Upper lobe of right lung (tissue), 1 donor: Measurements from ENCODE around the gene FBXW10. TPM values are rescaled to one million over a fixed set of nuclear protein-coding genes. Genes with fewer than 3 reads are reported as not detected.
"Not testable (repeated sequence)": the region's sequence is repeated elsewhere in the genome, so short reads cannot be mapped to it uniquely, and the experiment has no call there.

Source experiments
- ATAC-seq: fragments of 200-7000 bp; cut with Tn5 transposase; one replicate; pipeline ENCODE4 v1.9.1; 2020; ENCODE audit warnings: mild to moderate bottlenecking, moderate library complexity
- DNase-seq: peaks from one replicate; pipeline ENCODE4 v3.0.0-alpha.2; 2020
- H3K27ac ChIP-seq: fragments of 200-600 bp; one replicate; pipeline ENCODE4 v1.8.0; 2022
- H3K27me3 ChIP-seq: fragments of 200-600 bp; one replicate; pipeline ENCODE4 v1.8.0; 2022; ENCODE audit warnings: mild to moderate bottlenecking
- H3K36me3 ChIP-seq: fragments of 200-600 bp; one replicate; pipeline ENCODE4 v1.8.0; 2022
- H3K4me1 ChIP-seq: fragments of 200-600 bp; one replicate; pipeline ENCODE4 v1.8.0; 2022
- H3K4me3 ChIP-seq: fragments of 200-600 bp; one replicate; pipeline ENCODE4 v1.8.0; 2022; ENCODE audit warnings: mild to moderate bottlenecking
- H3K9me3 ChIP-seq: fragments of 200-600 bp; one replicate; pipeline ENCODE4 v1.8.0; 2022
- intact Hi-C: fragments of 100-400 bp; cut with DNase I; formaldehyde crosslinking; loops from one replicate; pipeline ENCODE4 v1.11.0; 2022
- total RNA-seq: library from RNA; stranded (reverse); fragmentation: NEBNext Ultra II Directional; extraction: Animal tissue kit (Norgen Biotek cat#: 25700); gene quantifications from one replicate; pipeline ENCODE4 v1.2.1, GENCODE V29; 2021
- TF ChIP-seq, protein P1 (sequence below): fragments of 200-600 bp; IDR thresholded peaks from one replicate; pipeline ENCODE4 v1.8.0; 2022; ENCODE audit warnings: antibody characterized with exemption
- donor health status: DM: no; HTN: yes; CAD: no; lungs with severe emphysema.

Gene FBXW10
- total RNA-seq, 1 donor from 2014 or later, result not detected

DNA sequence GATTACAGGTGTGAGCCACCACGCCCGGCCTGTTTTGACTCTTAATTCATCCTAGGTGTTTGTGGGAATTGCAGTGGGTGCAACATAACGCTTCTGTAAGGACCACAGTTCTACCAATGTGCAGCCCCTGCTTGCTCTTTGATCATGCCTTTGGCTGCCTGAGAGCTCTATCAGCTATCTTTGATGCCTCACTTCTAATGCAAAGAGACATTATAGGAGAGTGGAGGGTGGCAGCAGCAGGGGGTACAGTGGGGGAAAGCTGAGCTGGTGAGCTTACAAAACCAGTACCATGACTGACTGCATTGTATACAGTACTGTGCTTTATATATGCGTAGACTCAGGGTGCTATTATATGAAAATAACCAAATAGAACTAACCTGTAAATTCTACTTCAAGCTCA is 26.7 kb downstream of the FBXW10 start:
- H3K9me3 ChIP-seq, intact Hi-C loops, ATAC-seq, DNase-seq, H3K27ac ChIP-seq, H3K27me3 ChIP-seq, H3K36me3 ChIP-seq, H3K4me1 ChIP-seq, H3K4me3 ChIP-seq: not testable (repeated sequence)

DNA sequence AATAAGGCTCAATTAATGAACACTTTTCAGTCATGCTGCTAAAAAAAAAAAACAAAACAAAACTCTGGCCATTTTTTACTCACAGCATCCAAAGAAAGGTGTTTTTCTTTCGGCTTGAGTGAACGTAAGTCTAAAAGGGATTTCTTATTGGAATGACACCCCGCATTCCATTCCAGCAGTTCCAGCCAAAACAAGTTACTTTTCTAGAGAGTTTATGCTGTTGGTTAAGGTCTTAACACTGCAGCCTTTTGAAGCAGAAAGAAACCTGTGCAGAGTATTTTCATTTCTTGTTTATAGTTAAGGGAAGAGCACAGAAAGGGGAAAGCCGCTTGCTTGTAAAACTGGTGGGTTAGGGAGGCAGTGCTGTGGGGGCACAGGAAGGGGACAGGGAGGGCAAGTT is 27.2 kb downstream of the FBXW10 start:
- H3K27ac ChIP-seq, H3K9me3 ChIP-seq, intact Hi-C loops, ATAC-seq, DNase-seq, H3K27me3 ChIP-seq, H3K4me3 ChIP-seq, H3K4me1 ChIP-seq, H3K36me3 ChIP-seq: not testable (repeated sequence)

DNA sequence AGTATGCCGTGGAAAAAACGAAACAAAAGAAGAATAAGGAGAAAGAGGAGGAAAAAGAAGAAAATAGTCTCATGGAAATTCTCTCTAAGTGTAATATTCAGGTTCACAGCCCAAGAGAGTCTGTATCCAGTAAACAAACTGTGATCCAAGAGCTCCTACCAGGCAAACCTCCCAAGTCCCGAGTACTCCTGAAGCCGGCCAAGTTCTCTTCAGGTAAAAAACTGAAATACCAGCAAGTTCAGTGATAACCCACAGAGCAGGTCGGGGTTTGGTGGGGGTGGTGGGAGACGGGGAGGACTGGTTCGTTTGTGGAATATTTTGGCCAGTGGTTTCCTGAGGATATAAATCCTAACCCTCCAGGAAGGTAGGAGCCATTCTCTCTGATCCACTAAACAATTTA is 28.6 kb downstream of the FBXW10 start:
- ATAC-seq, result no peak
- Histone ChIP-seq H3K4me3 (no peak overlapping the region), H3K4me1 (no peaks in the 10 kb centered on the region), H3K36me3 (no peaks in the 10 kb centered on the region), H3K27ac (no peak overlapping the region), H3K9me3 (no peaks in the 10 kb centered on the region), H3K27me3 (no peaks in the 10 kb centered on the region)
- TF ChIP-seq, protein P1, sequence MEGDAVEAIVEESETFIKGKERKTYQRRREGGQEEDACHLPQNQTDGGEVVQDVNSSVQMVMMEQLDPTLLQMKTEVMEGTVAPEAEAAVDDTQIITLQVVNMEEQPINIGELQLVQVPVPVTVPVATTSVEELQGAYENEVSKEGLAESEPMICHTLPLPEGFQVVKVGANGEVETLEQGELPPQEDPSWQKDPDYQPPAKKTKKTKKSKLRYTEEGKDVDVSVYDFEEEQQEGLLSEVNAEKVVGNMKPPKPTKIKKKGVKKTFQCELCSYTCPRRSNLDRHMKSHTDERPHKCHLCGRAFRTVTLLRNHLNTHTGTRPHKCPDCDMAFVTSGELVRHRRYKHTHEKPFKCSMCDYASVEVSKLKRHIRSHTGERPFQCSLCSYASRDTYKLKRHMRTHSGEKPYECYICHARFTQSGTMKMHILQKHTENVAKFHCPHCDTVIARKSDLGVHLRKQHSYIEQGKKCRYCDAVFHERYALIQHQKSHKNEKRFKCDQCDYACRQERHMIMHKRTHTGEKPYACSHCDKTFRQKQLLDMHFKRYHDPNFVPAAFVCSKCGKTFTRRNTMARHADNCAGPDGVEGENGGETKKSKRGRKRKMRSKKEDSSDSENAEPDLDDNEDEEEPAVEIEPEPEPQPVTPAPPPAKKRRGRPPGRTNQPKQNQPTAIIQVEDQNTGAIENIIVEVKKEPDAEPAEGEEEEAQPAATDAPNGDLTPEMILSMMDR, result no peak
- intact Hi-C loops, result no loop called here
- no peak for DNase-seq

DNA sequence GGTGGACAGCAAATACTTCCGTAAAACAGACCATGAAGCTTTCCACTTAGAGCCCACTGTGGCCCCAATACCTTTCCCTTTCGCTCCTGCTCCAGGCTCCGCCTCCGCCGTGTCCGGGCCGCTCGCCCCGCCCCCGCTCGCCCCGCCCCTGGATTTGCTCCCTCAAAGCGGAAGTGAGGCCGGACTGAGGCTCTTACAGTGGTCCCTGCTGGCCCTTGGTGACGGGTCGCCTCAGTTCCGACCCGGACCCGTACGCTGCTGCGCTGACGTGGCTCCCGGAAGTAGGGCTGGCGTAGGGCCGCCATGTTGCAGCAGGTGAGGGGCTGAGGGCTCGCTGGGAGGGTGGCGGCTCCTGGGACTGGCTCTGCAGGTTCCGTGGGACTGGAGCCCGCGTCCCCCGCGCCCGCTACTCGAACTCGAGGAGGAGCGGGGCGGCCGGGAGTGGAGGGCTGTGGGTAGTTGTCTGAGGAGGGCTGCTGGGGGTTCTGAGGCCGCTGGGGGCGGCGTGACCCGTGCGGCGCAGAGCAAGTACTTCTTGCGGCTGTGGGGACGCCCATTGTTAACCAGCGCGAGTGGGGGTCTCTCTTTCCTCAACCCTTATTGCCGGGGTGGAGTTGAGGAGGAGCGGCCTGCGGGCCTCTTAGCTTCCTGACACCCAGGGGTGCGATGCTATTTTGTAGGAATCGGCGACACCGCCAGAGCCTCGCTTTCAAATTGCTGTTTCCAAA is 37.3 kb downstream of the FBXW10 start, which contains the start of gene TVP23B:
TSS of gene TVP23B (plus strand) at position 193 of the 728 bp plus-strand sequence. CDS start at position 304, 111 bp downstream.
- H3K27me3 ChIP-seq, H3K36me3 ChIP-seq, H3K9me3 ChIP-seq, intact Hi-C loops, H3K4me1 ChIP-seq: not testable (repeated sequence)
- H3K27ac ChIP-seq, result peak within 1 kb of the TSS; percentile 84
- DNase-seq (peak; percentile 99), ATAC-seq (peak; percentile 100)
- H3K4me3 ChIP-seq, result peak within 1 kb of the TSS; percentile 57

DNA sequence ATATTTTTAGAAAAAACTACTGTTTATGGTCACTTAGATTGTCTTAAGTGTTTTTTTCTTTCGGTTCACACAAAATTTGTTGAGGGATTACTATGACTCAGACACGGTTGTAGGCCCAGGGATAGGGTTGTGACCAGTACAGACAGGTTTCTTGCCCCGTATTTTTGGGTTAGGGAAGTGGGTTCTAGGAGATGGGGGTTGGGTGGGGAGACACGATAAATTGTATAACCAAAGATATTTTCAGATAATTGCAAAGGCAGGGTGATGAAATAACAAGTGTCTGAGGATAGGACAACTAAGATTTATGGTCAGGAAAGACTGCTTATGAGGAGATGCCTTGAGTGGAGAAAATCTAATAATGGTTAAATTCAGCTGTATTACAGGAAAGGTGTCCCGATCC is 38.0 kb downstream of the FBXW10 start:
- DNase-seq, H3K4me1 ChIP-seq, H3K27me3 ChIP-seq, ATAC-seq, intact Hi-C loops, H3K9me3 ChIP-seq, H3K36me3 ChIP-seq: not testable (repeated sequence)
- H3K4me3 ChIP-seq, result peak overlapping the region; percentile 57
- H3K27ac ChIP-seq, result peak overlapping the region; percentile 84

DNA sequence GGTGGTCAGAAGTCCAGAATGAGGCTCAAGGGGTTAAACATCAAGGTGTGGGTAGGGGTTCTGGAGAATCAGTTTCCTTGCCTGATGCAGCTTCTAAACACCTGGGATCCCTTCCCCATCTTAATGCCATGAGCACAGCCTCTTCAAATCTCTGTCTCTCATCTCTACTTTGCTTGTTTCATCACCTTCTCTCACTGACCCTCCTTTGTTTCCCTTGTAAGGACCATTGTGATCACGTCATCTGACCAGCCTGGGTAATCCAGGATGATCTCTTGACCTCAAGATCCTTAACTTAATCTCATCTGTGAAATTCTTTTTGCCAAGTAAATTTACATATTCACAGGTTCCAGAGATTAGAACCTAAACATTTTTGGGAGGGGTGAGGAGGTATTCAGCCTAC is 42.1 kb downstream of the FBXW10 start:
- H3K27me3 ChIP-seq, H3K4me1 ChIP-seq, H3K27ac ChIP-seq, intact Hi-C loops, ATAC-seq, DNase-seq, H3K4me3 ChIP-seq, H3K9me3 ChIP-seq, H3K36me3 ChIP-seq: not testable (repeated sequence)

DNA sequence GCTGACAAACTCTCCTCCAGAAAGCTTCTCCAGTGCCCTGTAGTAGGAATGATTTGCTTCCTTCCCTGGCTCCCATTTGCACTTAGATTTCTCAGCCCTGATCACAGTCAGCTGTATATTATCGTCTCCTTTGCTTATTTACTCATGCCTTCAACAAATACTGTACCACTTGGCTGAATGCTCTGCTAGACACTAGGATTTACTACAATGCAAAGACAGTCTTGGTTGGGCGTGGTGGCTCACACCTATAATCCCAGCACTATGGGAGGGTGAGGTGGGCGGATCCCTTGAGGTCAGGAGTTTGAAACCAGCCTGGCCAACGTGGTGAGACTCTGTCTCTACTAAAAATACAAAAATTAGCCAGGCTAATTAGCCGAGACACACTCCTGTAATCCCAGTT is 43.0 kb downstream of the FBXW10 start:
- intact Hi-C loops, H3K4me3 ChIP-seq, H3K4me1 ChIP-seq, ATAC-seq, H3K27ac ChIP-seq, H3K9me3 ChIP-seq, H3K27me3 ChIP-seq, DNase-seq, H3K36me3 ChIP-seq: not testable (repeated sequence)

DNA sequence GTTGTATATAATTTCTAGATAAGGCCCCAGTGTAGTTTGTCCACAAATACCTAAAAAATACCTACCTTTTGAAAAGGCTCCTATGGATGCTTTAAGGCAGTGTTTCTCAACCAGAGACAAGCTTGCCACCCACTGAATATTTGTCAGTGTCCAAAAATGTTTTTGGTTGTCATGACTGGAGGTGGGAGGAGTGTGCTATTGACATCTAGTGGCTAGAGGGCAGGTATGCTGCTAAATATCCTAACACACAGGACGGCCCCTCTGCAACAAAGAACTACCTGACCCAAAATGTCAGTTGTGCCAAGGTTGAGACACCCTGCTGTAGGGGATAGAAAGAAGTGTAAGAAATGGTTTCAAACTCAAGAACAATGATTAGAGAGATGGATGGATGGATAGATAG is 47.5 kb downstream of the FBXW10 start:
- H3K27me3 ChIP-seq, H3K4me1 ChIP-seq, intact Hi-C loops, DNase-seq, H3K4me3 ChIP-seq, H3K36me3 ChIP-seq, H3K9me3 ChIP-seq, H3K27ac ChIP-seq: not testable (repeated sequence)
- ATAC-seq, result peak; percentile 43

DNA sequence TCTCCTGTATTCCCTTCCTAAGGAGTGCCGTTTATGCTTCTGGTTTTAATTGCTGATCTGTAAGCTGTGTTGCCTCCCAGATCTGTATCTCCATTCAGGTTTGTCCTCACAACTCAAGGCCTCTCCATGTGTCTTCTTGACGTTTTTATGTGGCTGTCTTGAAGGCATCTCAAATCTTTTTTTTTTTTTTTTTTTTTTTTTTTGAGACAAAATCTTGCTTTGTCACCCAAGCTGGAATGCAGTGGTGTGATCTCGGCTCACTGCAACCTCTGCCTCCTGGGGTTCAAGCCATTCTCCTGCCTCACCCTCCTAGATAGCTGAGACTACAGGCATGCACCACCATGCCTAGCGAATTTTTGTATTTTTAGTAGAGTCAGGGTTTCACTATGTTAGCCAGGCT is 51.0 kb downstream of the FBXW10 start:
- H3K27ac ChIP-seq, DNase-seq, H3K4me1 ChIP-seq, ATAC-seq, H3K27me3 ChIP-seq, H3K9me3 ChIP-seq, H3K4me3 ChIP-seq, intact Hi-C loops: not testable (repeated sequence)
- peaks cover 23% of the 10 kb centered on the region for H3K36me3 ChIP-seq

DNA sequence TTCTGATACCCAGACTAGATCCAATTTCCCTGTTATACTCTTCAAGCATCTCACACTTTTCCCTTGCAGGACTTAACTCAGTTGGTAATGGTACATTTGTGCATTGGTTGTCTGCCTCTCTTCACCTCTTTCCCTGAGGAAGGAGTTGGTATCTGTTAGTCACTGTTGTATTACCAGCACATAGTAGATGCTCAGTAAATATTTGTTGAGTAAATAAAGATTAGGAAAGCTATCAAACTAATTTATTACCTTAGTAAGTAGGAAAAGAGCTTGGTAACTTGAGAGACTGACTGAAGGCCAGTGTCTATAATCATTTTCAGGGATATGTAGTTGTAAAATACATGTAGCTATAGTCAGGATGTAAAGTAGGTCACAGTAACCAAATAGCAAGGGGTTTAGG is 53.0 kb downstream of the FBXW10 start:
- H3K4me3 ChIP-seq, H3K9me3 ChIP-seq, ATAC-seq, H3K27ac ChIP-seq, H3K4me1 ChIP-seq, intact Hi-C loops, DNase-seq, H3K27me3 ChIP-seq: not testable (repeated sequence)
- H3K36me3 ChIP-seq, result peaks cover 42% of the 10 kb centered on the region

DNA sequence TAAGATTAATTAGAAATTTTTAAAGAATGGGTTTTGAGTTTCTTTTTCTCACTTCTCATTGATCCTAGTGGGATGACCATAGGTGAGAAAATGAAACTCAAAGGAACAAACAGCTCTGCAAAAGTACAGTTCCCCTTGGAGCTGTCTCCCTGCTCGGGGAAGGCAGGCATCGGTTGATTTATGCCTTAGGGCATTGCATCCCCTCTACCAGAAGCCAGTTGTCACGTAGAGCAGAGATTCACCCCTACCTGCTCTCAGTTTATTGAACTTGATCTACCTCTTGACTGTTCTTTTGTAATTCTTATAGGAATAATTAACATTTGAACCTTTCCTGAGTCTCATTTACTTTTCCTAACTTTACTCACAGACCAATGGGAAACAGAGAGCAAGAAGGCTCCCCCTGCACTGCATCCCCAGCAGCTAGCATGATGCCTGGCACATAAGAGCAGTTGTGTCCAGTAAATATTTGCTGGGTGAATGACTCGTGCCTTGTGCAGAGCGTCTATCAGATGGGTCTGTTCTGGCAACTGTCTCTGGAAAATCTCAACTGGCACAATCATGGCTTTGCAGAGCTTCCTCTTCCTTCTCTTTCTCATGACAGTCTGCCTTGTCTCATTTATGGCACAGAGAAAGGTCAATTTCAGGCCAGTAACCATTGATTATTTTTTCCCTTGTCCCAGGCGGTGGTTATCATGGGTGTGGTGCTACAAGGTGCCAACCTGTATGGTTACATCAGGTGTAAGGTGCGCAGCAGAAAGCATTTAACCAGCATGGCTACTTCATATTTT is 59.8 kb downstream of the FBXW10 start:
- H3K27ac ChIP-seq, H3K9me3 ChIP-seq, H3K27me3 ChIP-seq, ATAC-seq, H3K4me3 ChIP-seq, DNase-seq, intact Hi-C loops, H3K4me1 ChIP-seq: not testable (repeated sequence)
- peaks cover 63% of the 10 kb centered on the region for H3K36me3 ChIP-seq

DNA sequence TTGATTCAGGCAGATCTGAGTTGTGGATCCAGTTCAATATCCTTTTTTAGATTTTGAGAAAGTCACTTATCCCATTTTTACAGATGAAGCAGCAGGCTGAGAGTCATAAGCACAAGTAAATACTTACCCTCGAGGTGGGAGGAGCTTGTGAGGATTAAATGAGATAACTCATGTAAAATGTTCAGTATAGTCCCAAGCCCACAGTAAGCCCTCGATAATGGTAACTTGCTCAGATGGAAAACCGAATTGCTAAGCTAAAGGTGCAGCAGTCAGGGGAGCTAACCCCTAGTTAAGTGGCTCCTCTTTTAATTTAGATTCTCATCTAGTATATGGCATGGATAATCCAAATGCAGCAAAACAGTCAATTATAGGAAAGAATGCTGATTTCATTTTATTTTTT is 72.1 kb downstream of the FBXW10 start:
- H3K4me3 ChIP-seq, H3K27me3 ChIP-seq, ATAC-seq, H3K4me1 ChIP-seq, H3K27ac ChIP-seq, H3K9me3 ChIP-seq, DNase-seq, intact Hi-C loops, H3K36me3 ChIP-seq: not testable (repeated sequence)
